GM10266 (cell line): Measurements from ENCODE around the gene ATP6V0B.

Experiments used
- DNase-seq: peaks from one replicate; pipeline ENCODE4 v3.0.0; 2012; ENCODE audit errors: extremely low spot score
- CTCF ChIP-seq: IDR thresholded peaks from 2 replicates; pipeline ENCODE4 v1.5.1; 2012; ENCODE audit warnings: mild to moderate bottlenecking, low read depth; ENCODE audit not compliant: control insufficient read depth, insufficient read depth; ENCODE audit errors: missing control alignments

Gene ATP6V0B

GRCh38 chr1:43971336-43971980 is 3.3 kb upstream of the ATP6V0B start:
- no peak for TF ChIP-seq CTCF

GRCh38 chr1:43973981-43974442 is 748 bp upstream of the ATP6V0B start:
- TF ChIP-seq CTCF, result no peak
- no peak for DNase-seq

More at GRCh38 chr1:43971336-43971980, 3.3 kb upstream of the ATP6V0B start:
- DNase-seq, result no peak

- DNase-seq, result peak; percentile 58
- no peak for TF ChIP-seq CTCF
These were observed 645 bp downstream of the ATP6V0B start for GRCh38 chr1:43975249-43975961.

GRCh38 chr1:43976045-43976444 is 1.3 kb downstream of the ATP6V0B start:
- DNase-seq, result no peak
- no peak for TF ChIP-seq CTCF

GRCh38 chr1:43976890-43977289 is 2.1 kb downstream of the ATP6V0B start:
- no peak for TF ChIP-seq CTCF
- no peak for DNase-seq

- TF ChIP-seq CTCF, result no peak
- no peak for DNase-seq
These were observed 2.9 kb downstream of the ATP6V0B start for GRCh38 chr1:43977376-43978263.

GRCh38 chr1:43978264-43978550 is 3.4 kb downstream of the ATP6V0B start:
- no peak for DNase-seq
- no peak for TF ChIP-seq CTCF
